Neural crest cell (in vitro differentiated cells): ENCODE data around the gene PVR. TPM values are rescaled to one million over a fixed set of nuclear protein-coding genes. Genes with fewer than 3 reads are reported as not detected.

Source experiments
- DNase-seq: peaks from one replicate; pipeline ENCODE4 v3.0.0; 2021; ENCODE audit warnings: low read depth, mixed read lengths, low spot score
- H3K27ac Mint-ChIP-seq: one replicate; pipeline ENCODE4 v1.8.0; 2021; ENCODE audit warnings: mild to moderate bottlenecking, mixed read lengths; ENCODE audit not compliant: unreplicated experiment
- H3K27me3 Mint-ChIP-seq: 2 replicates; pipeline ENCODE4 v1.8.0; 2021; ENCODE audit warnings: low read depth, mild to moderate bottlenecking, mixed read lengths
- H3K36me3 Mint-ChIP-seq: 2 replicates; pipeline ENCODE4 v1.8.0; 2021; ENCODE audit warnings: low read depth, mild to moderate bottlenecking, mixed read lengths
- H3K4me1 Mint-ChIP-seq: 2 replicates; pipeline ENCODE4 v1.8.0; 2021; ENCODE audit warnings: mixed read lengths
- H3K4me3 Mint-ChIP-seq: one replicate; pipeline ENCODE4 v1.8.0; 2021; ENCODE audit warnings: mild to moderate bottlenecking, mixed read lengths
- H3K9me3 Mint-ChIP-seq: 2 replicates; pipeline ENCODE4 v1.8.0; 2021; ENCODE audit warnings: mixed read lengths
- CTCF ChIP-seq: fragments of 200-600 bp; sonication (generic); conservative IDR thresholded peaks from 2 replicates; pipeline ENCODE4 v1.5.0; 2021; ENCODE audit warnings: antibody characterized with exemption, mild to moderate bottlenecking
- total RNA-seq: library from RNA; stranded (reverse); gene quantifications from 2 replicates; pipeline ENCODE4 v1.2.1, GENCODE V29; 2021

The PVR gene
- total RNA-seq, 1 donor from 2014 or later, result 20.4 TPM

GRCh38 chr19:44635581-44636438, 7.9 kb upstream of the PVR start:
- Mint-ChIP-seq H3K27me3 (peaks cover 35% of the 10 kb centered on the region), H3K4me3 (no peak overlapping the region), H3K4me1 (no peaks in the 10 kb centered on the region), H3K36me3 (no peaks in the 10 kb centered on the region), H3K9me3 (no peaks in the 10 kb centered on the region), H3K27ac (no peak overlapping the region)
- no peak for DNase-seq
- no peak for TF ChIP-seq CTCF

- no peak for DNase-seq
- H3K27me3 Mint-ChIP-seq, result peaks cover 40% of the 10 kb centered on the region
- H3K9me3 Mint-ChIP-seq, result no peaks in the 10 kb centered on the region
- no peak overlapping the region for H3K4me3 Mint-ChIP-seq
- no peaks in the 10 kb centered on the region for H3K4me1 Mint-ChIP-seq
- TF ChIP-seq CTCF, result no peak
- H3K27ac Mint-ChIP-seq, result no peak overlapping the region
- H3K36me3 Mint-ChIP-seq, result no peaks in the 10 kb centered on the region
These were observed 7.0 kb upstream of the PVR start for GRCh38 chr19:44636439-44637389.

- Mint-ChIP-seq H3K27ac (no peak overlapping the region), H3K4me3 (no peak overlapping the region), H3K4me1 (no peaks in the 10 kb centered on the region), H3K9me3 (no peaks in the 10 kb centered on the region), H3K27me3 (peaks cover 41% of the 10 kb centered on the region), H3K36me3 (no peaks in the 10 kb centered on the region)
- TF ChIP-seq CTCF, result no peak
- DNase-seq, result no peak
These were observed 6.3 kb upstream of the PVR start for GRCh38 chr19:44637390-44637764.

GRCh38 chr19:44640518-44640917, 3.2 kb upstream of the PVR start:
- Mint-ChIP-seq H3K4me1 (no peaks in the 10 kb centered on the region), H3K27me3 (peaks cover 19% of the 10 kb centered on the region), H3K27ac (no peak overlapping the region), H3K4me3 (no peak overlapping the region), H3K9me3 (no peaks in the 10 kb centered on the region), H3K36me3 (no peaks in the 10 kb centered on the region)
- no peak for TF ChIP-seq CTCF
- no peak for DNase-seq

GRCh38 chr19:44641501-44642265, 2.0 kb upstream of the PVR start:
- Mint-ChIP-seq H3K9me3 (no peaks in the 10 kb centered on the region), H3K27me3 (peaks cover 14% of the 10 kb centered on the region), H3K4me1 (peaks cover 4% of the 10 kb centered on the region), H3K4me3 (peak overlapping the region; percentile 49), H3K27ac (no peak overlapping the region), H3K36me3 (no peaks in the 10 kb centered on the region)
- no peak for DNase-seq
- TF ChIP-seq CTCF, result no peak
